HCT116 (cell line): ENCODE measurements around the gene LZTS3.

Experiments used
- ATF3 ChIP-seq: IDR thresholded peaks from 2 replicates; pipeline ENCODE4 v1.6.1; 2012
- EZH2 ChIP-seq: fragments of 200-600 bp; sonication (generic); IDR thresholded peaks from 2 replicates; pipeline ENCODE4 v1.6.1; 2017; ENCODE audit warnings: antibody characterized with exemption, mixed run types
- JUND ChIP-seq: IDR thresholded peaks from 2 replicates; pipeline ENCODE4 v1.6.1; 2012
- POLR2A ChIP-seq: IDR thresholded peaks from 2 replicates; pipeline ENCODE4 v1.7.0; 2011; ENCODE audit warnings: borderline replicate concordance; ENCODE audit not compliant: insufficient read depth, insufficient read length; ENCODE audit errors: extremely low read depth
- POLR2AphosphoS5 ChIP-seq: IDR thresholded peaks from 2 replicates; pipeline ENCODE4 v1.6.1; 2011; ENCODE audit warnings: mild to moderate bottlenecking, low read depth, low read length, moderate library complexity
- TCF7L2 ChIP-seq: IDR thresholded peaks from 2 replicates; pipeline ENCODE4 v1.7.0; 2011; ENCODE audit warnings: borderline replicate concordance, inconsistent platforms; ENCODE audit not compliant: insufficient read depth, insufficient read length; ENCODE audit errors: extremely low read depth
- ZNF274 ChIP-seq: fragments of 200-500 bp; sonication (Bioruptor generic); IDR thresholded peaks from 2 replicates; pipeline ENCODE4 v1.6.1; 2014; ENCODE audit warnings: mild to moderate bottlenecking, low read depth, low read length, inconsistent platforms
- TF ChIP-seq, protein P1 (sequence below), 3 experiments: fragments of 200-600 bp in 1 of 3; sonication (generic) in 1 of 3; IDR thresholded peaks in 2 of 3; conservative IDR thresholded peaks in 1 of 3; 2 replicates each; pipeline ENCODE4 v1.5.1; 2012 to 2017; ENCODE audit warnings: low read depth in 2 of 3, low read length in 2 of 3, antibody characterized with exemption in 1 of 3, borderline replicate concordance in 1 of 3, control low read depth in 1 of 3, mild to moderate bottlenecking in 1 of 3, mixed read lengths in 1 of 3, mixed run types in 1 of 3, moderate library complexity in 1 of 3; ENCODE audit not compliant: insufficient read depth in 1 of 3
- TF ChIP-seq, protein P2 (sequence below): IDR thresholded peaks from 2 replicates; pipeline ENCODE4 v1.6.1; 2011; ENCODE audit warnings: mild to moderate bottlenecking, low read length, moderate library complexity; ENCODE audit not compliant: insufficient replicate concordance; ENCODE audit errors: extremely low read depth

DNA sequence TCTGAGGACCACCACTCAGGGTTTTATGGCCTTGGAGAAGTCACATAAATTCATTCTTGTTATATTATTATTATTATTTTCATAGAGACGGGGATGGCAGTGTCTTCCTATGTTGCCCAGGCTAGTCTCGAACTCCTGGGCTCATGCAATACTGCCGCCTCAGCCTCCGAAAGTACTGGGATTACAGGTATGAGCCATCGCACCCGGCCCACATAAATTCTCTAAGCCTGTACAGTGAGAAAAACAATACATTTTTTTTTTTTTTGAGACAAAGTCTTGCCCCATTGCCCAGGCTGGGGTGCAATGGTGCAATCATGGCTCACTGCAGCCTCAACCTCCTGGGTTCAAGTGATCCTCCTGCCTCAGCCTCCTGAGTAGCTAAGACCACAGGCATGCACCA lies 12.9 kb downstream of the LZTS3 start:
- TF ChIP-seq, protein P1, sequence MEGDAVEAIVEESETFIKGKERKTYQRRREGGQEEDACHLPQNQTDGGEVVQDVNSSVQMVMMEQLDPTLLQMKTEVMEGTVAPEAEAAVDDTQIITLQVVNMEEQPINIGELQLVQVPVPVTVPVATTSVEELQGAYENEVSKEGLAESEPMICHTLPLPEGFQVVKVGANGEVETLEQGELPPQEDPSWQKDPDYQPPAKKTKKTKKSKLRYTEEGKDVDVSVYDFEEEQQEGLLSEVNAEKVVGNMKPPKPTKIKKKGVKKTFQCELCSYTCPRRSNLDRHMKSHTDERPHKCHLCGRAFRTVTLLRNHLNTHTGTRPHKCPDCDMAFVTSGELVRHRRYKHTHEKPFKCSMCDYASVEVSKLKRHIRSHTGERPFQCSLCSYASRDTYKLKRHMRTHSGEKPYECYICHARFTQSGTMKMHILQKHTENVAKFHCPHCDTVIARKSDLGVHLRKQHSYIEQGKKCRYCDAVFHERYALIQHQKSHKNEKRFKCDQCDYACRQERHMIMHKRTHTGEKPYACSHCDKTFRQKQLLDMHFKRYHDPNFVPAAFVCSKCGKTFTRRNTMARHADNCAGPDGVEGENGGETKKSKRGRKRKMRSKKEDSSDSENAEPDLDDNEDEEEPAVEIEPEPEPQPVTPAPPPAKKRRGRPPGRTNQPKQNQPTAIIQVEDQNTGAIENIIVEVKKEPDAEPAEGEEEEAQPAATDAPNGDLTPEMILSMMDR (IDR thresholded peaks at IDR 0.05 in 2 of 3, conservative IDR thresholded peaks at IDR 0.05 in 1 of 3; ENCODE audit: borderline replicate concordance in 1 of 3, insufficient read depth in 1 of 3, low read depth in 2 of 3, low read length in 2 of 3): no peak
- no peak for TF ChIP-seq POLR2A
- TF ChIP-seq JUND: no peak
- no peak for TF ChIP-seq ZNF274
- TF ChIP-seq, protein P2, sequence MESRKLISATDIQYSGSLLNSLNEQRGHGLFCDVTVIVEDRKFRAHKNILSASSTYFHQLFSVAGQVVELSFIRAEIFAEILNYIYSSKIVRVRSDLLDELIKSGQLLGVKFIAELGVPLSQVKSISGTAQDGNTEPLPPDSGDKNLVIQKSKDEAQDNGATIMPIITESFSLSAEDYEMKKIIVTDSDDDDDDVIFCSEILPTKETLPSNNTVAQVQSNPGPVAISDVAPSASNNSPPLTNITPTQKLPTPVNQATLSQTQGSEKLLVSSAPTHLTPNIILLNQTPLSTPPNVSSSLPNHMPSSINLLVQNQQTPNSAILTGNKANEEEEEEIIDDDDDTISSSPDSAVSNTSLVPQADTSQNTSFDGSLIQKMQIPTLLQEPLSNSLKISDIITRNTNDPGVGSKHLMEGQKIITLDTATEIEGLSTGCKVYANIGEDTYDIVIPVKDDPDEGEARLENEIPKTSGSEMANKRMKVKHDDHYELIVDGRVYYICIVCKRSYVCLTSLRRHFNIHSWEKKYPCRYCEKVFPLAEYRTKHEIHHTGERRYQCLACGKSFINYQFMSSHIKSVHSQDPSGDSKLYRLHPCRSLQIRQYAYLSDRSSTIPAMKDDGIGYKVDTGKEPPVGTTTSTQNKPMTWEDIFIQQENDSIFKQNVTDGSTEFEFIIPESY: no peak
- TF ChIP-seq POLR2AphosphoS5: no peak
- no peak for TF ChIP-seq EZH2
- TF ChIP-seq TCF7L2: no peak
- no peak for TF ChIP-seq ATF3
